Measurements from ENCODE around the gene SORCS2.

Gene SORCS2

DNA sequence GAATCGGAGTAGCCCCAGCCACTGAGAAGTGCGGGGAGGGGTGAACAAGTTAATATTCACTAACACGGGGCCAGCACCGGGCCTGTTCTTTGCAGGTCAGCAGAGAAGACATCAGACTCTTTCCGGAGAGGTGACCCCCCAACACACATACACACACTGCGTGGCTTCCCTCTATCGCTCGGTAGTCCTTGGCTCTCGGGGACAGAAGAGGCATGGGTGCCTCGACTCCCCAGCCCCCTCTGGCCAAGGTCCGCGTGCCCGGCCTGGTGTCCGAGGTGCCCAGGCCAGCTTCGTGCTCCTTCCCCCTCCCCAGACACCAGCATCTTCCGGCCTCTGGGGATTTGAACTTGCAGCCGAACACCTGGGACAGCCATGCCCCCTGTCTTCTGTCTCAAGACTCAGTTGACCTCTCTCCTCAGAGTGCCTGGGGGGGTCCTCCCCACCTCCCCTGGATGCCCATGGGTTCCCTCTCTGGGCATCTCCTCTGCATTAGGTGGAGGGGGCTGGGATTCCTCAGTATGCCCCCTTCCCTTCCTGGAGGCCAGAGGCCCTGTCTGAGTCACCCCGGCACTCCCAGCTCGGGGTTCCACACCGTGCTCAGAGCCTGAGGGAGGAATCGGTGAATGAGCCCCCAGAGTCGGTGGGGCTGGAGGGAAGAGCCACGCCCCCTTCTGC is 104.5 kb downstream of the SORCS2 start:
- no peaks in the 10 kb centered on the region for H3K36me3 ChIP-seq (ENCODE audit: insufficient read depth, low read length)
- H3K9me3 ChIP-seq (ENCODE audit: control insufficient read depth, insufficient read depth, low read length) = no peaks in the 10 kb centered on the region
- peaks cover 8% of the 10 kb centered on the region; the same call in 1 of the 2 replicates for H3K4me1 ChIP-seq (ENCODE audit: insufficient read depth, low read length)
- H3K9ac ChIP-seq (ENCODE audit: low read depth, low read length) = no peak overlapping the region

DNA sequence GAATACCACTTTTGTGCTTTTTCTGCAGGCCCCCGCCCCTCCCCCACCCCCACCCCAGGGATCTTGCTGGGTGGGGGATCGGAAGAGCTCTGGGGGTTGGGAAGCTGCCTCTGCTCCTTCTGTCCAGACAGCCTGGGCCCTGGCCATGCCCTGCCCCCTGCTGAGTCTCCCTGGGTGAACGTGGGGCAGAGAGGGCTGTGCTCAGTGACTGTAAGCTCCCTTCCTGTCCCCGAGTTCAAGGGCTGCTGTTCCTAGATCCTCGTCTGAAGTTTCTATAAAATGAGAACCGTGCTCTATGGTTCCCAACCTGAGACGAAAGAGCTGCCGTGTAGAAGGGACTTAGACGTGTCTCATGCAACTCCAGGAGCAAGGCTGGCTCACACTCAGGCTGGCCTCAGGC is 105.0 kb downstream of the SORCS2 start:
- Histone ChIP-seq H3K9ac (ENCODE audit: low read depth, low read length) (no peak overlapping the region), H3K4me1 (ENCODE audit: insufficient read depth, low read length) (peaks cover 8% of the 10 kb centered on the region; the same call in 1 of the 2 replicates), H3K9me3 (ENCODE audit: control insufficient read depth, insufficient read depth, low read length) (no peaks in the 10 kb centered on the region), H3K36me3 (ENCODE audit: insufficient read depth, low read length) (no peaks in the 10 kb centered on the region)

DNA sequence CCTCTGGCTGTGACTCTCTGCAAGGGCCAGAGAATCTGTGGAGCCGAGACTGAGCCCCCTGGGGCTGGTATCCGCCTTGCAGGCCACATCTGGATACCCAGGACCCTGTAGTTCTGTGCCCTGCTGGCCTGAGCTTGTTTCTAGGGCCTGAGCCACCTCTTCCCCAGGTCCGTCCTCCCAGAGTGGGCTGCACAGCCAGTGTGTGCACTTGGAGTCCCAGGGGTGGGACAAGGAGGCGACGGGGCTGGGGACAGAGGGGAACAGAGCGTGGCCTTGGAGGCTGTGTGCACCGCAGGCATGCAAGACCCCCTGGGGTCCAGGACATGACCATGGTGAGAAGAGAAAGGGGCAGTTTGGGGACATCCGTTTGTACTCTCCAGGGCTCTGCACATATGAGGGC is 105.5 kb downstream of the SORCS2 start:
- Histone ChIP-seq H3K9me3 (ENCODE audit: control insufficient read depth, insufficient read depth, low read length) (no peaks in the 10 kb centered on the region), H3K4me1 (ENCODE audit: insufficient read depth, low read length) (peaks cover 8% of the 10 kb centered on the region; the same call in 1 of the 2 replicates), H3K9ac (ENCODE audit: low read depth, low read length) (no peak overlapping the region), H3K36me3 (ENCODE audit: insufficient read depth, low read length) (no peaks in the 10 kb centered on the region)

DNA sequence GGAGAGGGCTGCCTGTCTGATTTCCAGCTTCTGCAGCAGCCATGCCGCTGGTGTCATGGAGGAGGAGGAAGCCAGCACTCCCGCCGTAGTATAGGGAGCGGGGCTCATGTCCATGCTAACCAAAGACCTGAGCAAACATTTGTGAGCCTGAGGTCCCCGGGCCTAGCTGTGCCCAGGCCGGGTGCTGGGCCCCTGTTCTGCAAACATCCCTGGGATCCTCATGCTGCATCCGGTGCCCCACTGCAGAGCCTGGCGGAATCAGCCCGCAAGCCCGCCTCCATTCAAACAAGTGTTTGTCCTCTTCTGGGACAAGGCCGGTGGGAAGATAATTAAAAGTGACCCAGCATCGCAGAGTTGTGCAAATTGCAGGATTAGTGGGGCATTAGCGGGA is 106.3 kb downstream of the SORCS2 start:
- Histone ChIP-seq H3K9ac (ENCODE audit: low read depth, low read length) (no peak overlapping the region), H3K4me1 (ENCODE audit: insufficient read depth, low read length) (peaks cover 8% of the 10 kb centered on the region; the same call in 1 of the 2 replicates), H3K36me3 (ENCODE audit: insufficient read depth, low read length) (no peaks in the 10 kb centered on the region)

DNA sequence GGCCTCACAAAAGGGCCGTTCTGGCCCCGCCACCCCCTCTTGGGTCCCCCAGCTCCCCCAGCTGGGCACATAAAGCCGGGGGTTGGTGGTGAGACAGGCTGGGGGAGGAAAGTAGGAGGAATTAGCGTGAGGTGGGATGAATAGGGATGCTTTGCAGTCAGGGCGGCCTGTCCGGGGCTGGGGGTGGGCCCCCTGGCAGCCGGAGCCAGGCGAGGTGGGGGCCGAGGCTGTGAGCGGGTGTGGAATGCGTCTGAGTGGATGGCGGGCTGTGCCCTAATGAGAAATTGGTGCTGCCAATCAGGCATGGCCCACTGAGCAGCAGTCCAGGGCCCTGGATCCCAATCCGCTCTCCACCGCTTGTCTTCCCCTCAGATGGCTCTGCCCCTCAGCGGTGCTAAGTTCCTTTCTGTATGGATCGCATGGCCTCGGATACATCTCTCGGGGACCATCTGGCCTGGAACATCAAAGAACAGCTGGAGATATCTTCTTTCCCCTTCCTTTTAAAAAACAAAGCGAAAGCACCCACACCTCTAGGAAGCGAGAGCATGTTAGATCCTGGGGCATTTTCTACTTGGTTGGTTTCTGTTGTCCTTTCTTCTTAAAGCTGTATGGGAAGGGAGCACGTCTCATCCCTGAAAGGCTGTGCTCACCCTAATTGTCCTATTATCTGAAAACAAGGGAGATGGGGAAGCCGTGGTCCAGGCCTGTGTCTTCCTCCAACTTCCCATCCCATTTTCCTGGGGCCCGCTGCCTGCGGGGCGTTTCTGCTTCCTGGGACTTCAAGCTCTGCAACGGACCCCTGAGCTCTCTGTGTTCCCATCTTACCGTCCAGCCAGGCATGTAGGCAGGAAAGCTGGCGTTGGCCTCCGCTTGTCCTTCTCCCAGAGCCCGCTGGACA is 106.9 kb downstream of the SORCS2 start:
- Histone ChIP-seq H3K9ac (ENCODE audit: low read depth, low read length) (no peak overlapping the region), H3K36me3 (ENCODE audit: insufficient read depth, low read length) (no peaks in the 10 kb centered on the region), H3K4me1 (ENCODE audit: insufficient read depth, low read length) (peaks cover 8% of the 10 kb centered on the region; the same call in 1 of the 2 replicates), H3K9me3 (ENCODE audit: control insufficient read depth, insufficient read depth, low read length) (no peaks in the 10 kb centered on the region)

More for the DNA sequence above, 106.3 kb downstream of the SORCS2 start:
- no peaks in the 10 kb centered on the region for H3K9me3 ChIP-seq (ENCODE audit: control insufficient read depth, insufficient read depth, low read length)

DNA sequence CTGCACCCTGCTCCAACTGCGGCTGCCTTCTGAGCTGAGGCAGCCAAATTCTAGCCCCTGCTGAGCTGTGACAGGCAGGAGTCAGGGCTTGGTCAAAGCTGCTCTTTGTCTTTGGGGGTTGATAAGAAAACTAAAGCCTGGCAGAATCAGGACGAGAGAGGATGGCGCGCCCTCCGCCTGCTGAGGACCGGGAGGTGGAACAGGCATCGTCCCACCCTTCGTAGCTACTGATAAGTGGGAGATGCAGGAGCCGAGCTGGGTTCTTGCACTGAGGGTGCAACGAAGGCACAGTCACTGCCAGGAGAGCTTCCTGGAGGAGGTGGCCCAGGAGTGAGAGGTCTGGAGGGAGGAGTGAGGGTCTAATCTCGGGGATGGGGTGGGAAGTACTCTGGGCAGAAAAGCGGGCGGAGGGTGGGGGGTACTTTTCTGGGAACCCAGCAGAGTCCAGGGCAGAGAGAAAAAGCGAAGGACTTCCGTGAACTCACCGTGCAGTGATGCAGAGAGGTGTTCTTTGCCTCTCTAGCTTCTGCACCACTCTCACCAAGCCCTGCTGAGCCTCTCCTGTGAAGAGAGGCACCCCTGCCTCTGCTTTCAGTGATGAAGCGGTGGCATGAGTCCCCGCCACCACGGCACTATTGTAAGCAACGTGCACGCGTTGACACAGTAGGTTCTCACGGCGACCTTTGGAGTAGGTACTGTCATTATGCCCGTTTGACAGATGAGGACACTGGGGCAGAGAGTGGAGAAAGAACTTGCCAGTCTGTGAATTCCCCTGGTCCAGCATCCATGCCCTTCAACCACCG is 107.8 kb downstream of the SORCS2 start:
- Histone ChIP-seq H3K4me1 (ENCODE audit: insufficient read depth, low read length) (peaks cover 8% of the 10 kb centered on the region; the same call in 1 of the 2 replicates), H3K9ac (ENCODE audit: low read depth, low read length) (no peak overlapping the region), H3K9me3 (ENCODE audit: control insufficient read depth, insufficient read depth, low read length) (no peaks in the 10 kb centered on the region), H3K36me3 (ENCODE audit: insufficient read depth, low read length) (no peaks in the 10 kb centered on the region)

DNA sequence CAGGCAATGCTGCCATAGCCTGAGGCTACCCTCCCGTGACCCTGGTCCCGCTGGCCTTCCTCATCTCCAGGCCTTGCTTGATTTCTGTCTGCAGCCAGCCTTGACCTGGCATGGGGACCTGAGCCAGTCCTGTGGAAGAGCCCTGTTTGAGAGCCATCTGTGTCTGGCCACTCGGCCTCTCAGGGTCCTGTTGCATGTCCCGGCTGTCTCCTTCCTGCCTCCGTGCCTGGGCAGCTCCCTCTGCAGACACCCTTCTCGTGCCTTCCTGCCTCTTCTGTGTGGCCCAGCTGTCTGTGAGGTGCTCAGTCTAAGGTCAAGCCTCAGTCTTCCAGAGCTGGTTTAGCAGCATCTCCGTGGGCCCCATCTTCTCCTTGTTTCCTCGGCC is 108.4 kb downstream of the SORCS2 start:
- Histone ChIP-seq H3K9me3 (ENCODE audit: control insufficient read depth, insufficient read depth, low read length) (no peaks in the 10 kb centered on the region), H3K4me1 (ENCODE audit: insufficient read depth, low read length) (peaks cover 8% of the 10 kb centered on the region; the same call in 1 of the 2 replicates), H3K9ac (ENCODE audit: low read depth, low read length) (no peak overlapping the region), H3K36me3 (ENCODE audit: insufficient read depth, low read length) (no peaks in the 10 kb centered on the region)

DNA sequence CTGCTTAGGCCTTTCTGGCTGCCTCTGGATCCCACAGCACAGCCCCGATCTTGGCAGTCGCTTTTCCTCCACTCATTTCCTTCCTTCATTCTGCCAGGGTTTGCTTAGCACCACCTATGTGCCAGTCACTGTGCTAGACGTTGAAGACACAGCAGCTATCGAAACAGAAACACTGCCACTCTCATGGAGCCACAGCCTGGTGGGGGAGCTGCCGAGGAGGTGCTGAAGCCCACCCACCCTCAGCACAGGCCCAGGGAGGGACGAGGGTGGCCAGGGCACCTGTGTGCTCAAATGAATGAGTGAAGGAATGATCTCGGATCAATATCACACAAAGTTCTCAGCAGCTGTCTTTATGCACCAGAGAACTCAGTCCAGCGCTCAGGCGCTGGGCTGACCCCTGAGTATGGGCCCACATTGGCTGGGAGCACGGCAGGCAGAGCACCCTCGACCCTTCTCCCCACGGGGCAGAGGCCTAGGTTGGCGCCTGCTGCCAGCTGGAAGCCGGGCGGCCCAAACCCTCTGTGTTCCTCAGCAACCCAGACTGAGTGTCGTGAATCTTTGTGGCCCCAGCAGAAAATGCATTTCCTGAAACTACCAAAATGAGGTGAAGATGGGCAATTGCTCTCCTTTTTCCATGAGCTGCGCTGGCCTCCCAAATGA is 108.9 kb downstream of the SORCS2 start:
- Histone ChIP-seq H3K36me3 (ENCODE audit: insufficient read depth, low read length) (no peaks in the 10 kb centered on the region), H3K9me3 (ENCODE audit: control insufficient read depth, insufficient read depth, low read length) (no peaks in the 10 kb centered on the region), H3K9ac (ENCODE audit: low read depth, low read length) (no peak overlapping the region), H3K4me1 (ENCODE audit: insufficient read depth, low read length) (peaks cover 6% of the 10 kb centered on the region; the same call in 1 of the 2 replicates)

DNA sequence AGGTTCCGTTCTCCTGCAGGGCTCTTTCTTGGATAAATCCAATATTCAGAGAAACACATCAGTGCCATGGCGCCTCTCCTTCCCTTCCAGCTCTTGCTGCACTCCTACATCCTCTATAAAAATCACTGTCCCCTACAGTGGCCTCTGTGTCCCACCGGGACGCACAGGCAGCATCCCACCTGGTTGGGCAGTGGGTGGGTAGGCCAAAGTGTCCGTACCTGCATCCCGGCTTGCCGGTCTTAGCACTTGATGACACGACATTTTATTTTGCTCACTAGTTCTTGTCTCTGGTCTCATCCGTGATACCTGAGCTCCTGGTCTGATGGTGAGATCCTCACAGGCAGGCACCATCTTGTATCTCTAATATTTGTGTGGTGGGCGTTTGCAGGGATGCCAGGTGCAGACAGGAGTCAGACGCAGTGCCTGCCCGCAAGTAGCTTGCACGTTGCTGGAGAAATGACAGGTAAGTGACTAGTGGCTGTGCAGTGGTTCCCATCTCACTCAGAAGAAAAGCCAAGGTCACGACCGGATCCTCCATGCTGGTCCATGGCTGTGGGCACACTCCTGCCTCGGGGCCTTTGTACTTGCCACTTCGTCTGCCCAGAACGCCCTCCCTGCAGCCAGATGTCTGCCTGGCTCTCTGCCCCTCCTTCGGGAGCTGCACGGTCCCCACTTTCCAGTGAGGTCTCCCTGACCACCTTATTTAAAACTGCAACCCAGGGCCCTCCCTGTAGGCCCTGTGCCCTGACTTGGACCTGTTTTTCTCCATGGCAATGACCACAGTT is 109.7 kb downstream of the SORCS2 start:
- no peak overlapping the region for H3K9ac ChIP-seq (ENCODE audit: low read depth, low read length)
- H3K36me3 ChIP-seq (ENCODE audit: insufficient read depth, low read length) = no peaks in the 10 kb centered on the region
- H3K4me1 ChIP-seq (ENCODE audit: insufficient read depth, low read length) = peaks cover 4% of the 10 kb centered on the region; the same call in 1 of the 2 replicates
- H3K9me3 ChIP-seq (ENCODE audit: control insufficient read depth, insufficient read depth, low read length) = no peaks in the 10 kb centered on the region

DNA sequence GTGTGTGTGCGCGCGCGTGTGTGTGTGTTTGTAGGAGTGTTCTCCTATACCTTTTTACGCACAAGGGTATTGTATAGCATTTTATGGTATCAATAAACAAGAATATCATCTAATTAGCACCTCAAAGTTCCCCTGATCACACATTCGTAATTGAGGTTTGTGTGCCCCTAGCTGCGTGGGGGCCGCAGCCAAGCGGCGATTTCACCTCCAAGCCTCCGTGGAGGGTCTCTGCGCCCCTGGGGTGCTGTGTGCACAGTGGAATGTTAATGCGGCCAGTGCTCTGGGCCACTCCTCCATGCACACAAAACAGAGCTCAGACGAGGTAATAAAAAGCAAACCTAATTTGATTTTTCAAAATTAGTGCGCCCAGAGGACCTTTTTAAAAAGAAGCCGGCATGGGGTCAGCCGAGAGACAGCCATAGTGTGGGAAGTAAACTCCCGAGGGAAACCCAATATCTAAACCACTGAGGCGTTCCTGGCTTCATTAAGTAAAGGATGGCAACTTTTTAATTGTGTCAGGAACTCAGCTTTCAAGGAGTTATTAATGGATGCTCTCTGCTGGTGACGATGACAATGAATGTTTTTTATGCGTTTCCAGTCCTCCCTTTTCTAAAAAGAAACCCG is 110.6 kb downstream of the SORCS2 start:
- H3K9me3 ChIP-seq (ENCODE audit: control insufficient read depth, insufficient read depth, low read length) = no peaks in the 10 kb centered on the region
- no peaks in the 10 kb centered on the region for H3K36me3 ChIP-seq (ENCODE audit: insufficient read depth, low read length)
- H3K9ac ChIP-seq (ENCODE audit: low read depth, low read length) = no peak overlapping the region
- no peaks in the 10 kb centered on the region for H3K4me1 ChIP-seq (ENCODE audit: insufficient read depth, low read length)

DNA sequence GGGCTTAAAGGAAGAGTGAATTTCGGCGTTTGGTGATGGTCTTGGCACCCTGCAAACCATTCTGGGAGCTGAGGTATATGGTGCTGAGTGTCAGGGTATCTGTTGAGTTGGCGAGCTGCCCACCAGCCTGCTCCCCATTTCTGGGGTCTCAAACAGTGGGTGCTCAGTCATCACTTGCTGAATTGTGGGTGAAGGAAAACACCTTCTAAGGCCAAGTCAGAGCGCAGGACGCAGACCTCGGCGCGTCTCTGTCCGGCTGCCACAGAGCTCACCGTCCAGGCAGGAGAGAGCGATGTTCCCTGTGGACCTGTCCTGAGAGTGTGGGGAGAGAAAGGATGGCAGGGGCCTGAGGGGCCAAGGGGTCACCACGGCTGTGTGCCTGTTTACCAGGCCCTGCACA is 111.2 kb downstream of the SORCS2 start:
- no peaks in the 10 kb centered on the region for H3K9me3 ChIP-seq (ENCODE audit: control insufficient read depth, insufficient read depth, low read length)
- H3K36me3 ChIP-seq (ENCODE audit: insufficient read depth, low read length) = no peaks in the 10 kb centered on the region
- no peak overlapping the region for H3K9ac ChIP-seq (ENCODE audit: low read depth, low read length)
- H3K4me1 ChIP-seq (ENCODE audit: insufficient read depth, low read length) = no peaks in the 10 kb centered on the region

DNA sequence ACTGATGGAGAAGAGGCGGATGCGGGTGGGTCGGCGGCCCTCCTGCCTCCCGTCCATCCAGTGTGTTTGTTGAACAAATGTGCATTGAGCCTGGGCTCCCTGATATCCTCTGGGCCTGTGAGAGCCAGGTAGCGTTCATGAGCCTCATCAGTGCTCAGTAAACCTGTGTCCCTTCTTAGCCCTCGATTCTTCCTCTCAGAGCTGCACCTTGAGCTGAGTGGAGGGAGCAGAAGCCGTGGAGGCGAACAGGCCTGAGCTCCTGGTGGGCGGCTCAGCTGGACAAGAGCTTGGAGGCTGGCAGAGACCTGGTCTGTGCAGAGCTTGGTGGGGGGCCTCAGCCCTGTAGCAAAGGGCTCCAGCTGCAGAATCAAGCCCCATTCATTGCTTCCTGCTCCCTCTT is 112.1 kb downstream of the SORCS2 start:
- Histone ChIP-seq H3K36me3 (ENCODE audit: insufficient read depth, low read length) (no peaks in the 10 kb centered on the region), H3K9me3 (ENCODE audit: control insufficient read depth, insufficient read depth, low read length) (no peaks in the 10 kb centered on the region), H3K4me1 (ENCODE audit: insufficient read depth, low read length) (no peaks in the 10 kb centered on the region), H3K9ac (ENCODE audit: low read depth, low read length) (no peak overlapping the region)
